HepG2 (cell line): ENCODE data around the gene SIT1. TPM values are rescaled to one million over a fixed set of nuclear protein-coding genes. Genes with fewer than 3 reads are reported as not detected.
A peak's percentile ranks its signal among the peaks of the same experiment; 100 is the strongest.

Source experiments
- ATAC-seq: fragments of 200-7000 bp; cut with Tn5 transposase; 3 replicates; pipeline ENCODE4 v1.9.1; 2020; ENCODE audit warnings: mild to moderate bottlenecking, moderate library complexity
- BruUV-seq: library from RNA; stranded (reverse); fragments of 400-500 nt; replicated peaks from 2 replicates; lab custom pipeline; 2021; lab: Mats Ljungman, UMichigan
- CTCF ChIA-PET: fragments of 300-600 bp; formaldehyde crosslinking; extraction: SDS; loops from one replicate; lab custom pipeline; 2021; ENCODE audit warnings: low total read pairs, inconsistent platforms, low intra/inter-chr PET ratio; lab: Yijun Ruan, JAX
- POLR2A ChIA-PET: fragments of 350-600 bp; sonication (Branson Sonifier 250); formaldehyde crosslinking; loops from one replicate; lab custom pipeline; 2020; ENCODE audit warnings: antibody characterized with exemption, inconsistent platforms; lab: Yijun Ruan, JAX
- DNase-seq: peaks from one replicate; pipeline ENCODE4 v3.0.0-alpha.2; 2015; ENCODE audit warnings: low spot score
- FAIRE-seq: peaks from 3 replicates; lab custom pipeline; 2011; peaks lifted over from hg19 to GRCh38; lab: Jason Lieb, UNC
- H2AFZ ChIP-seq: one replicate; pipeline ENCODE4 v1.6.1; 2011; ENCODE audit warnings: low read length, inconsistent platforms
- H3K27ac ChIP-seq: fragments of 300-600 bp; 3 replicates; pipeline ENCODE4 v1.8.0; 2011; ENCODE audit warnings: mixed run types, mild to moderate bottlenecking, mixed read lengths, low read length, inconsistent platforms; ENCODE audit not compliant: insufficient read depth; ENCODE audit errors: extremely low read length
- H3K27me3 ChIP-seq, 2 experiments: fragments of 200-600 bp in 1 of 2; 2 replicates in 1 of 2; 3 replicates in 1 of 2; pipeline versions ENCODE4 v1.6.0 to v1.8.0; 2011; ENCODE audit warnings: low read length in 2 of 2, mild to moderate bottlenecking in 2 of 2, moderate library complexity in 2 of 2, inconsistent platforms in 1 of 2; ENCODE audit not compliant: insufficient read depth in 2 of 2, control insufficient read depth in 1 of 2
- H3K36me3 ChIP-seq, 2 experiments: fragments of 200-600 bp in 1 of 2; replicated peaks in 1 of 2; 2 replicates in 1 of 2; 3 replicates in 1 of 2; pipeline versions ENCODE4 v1.5.1 to v1.8.0; 2011; ENCODE audit warnings: low read length in 2 of 2, inconsistent platforms in 1 of 2; ENCODE audit not compliant: insufficient read depth in 2 of 2, control insufficient read depth in 1 of 2
- H3K4me1 ChIP-seq: 2 replicates; pipeline ENCODE4 v1.5.1; 2012; ENCODE audit warnings: low read length, inconsistent platforms; ENCODE audit not compliant: insufficient read depth
- H3K4me2 ChIP-seq: 2 replicates; pipeline ENCODE4 v1.6.0; 2011; ENCODE audit warnings: low read depth, low read length, inconsistent platforms
- H3K4me3 ChIP-seq, 3 experiments: fragments of 200-600 bp in 1 of 3; sonication (generic), shearing (Covaris generic) in 1 of 3; replicated peaks in 1 of 3; 2 replicates each; pipeline ENCODE4 v1.5.1; 2011 to 2016; ENCODE audit warnings: low read length in 3 of 3, inconsistent platforms in 2 of 3, low read depth in 2 of 3, mild to moderate bottlenecking in 2 of 3, control low read depth in 1 of 3, mixed read lengths in 1 of 3; ENCODE audit not compliant: insufficient read depth in 1 of 3
- H3K79me2 ChIP-seq: one replicate; pipeline ENCODE4 v1.6.1; 2011; ENCODE audit warnings: low read length, inconsistent platforms; ENCODE audit not compliant: insufficient read depth
- H3K9ac ChIP-seq: 2 replicates; pipeline ENCODE4 v1.6.0; 2011; ENCODE audit warnings: mild to moderate bottlenecking, low read depth, low read length, inconsistent platforms; ENCODE audit not compliant: insufficient read depth
- H3K9me3 ChIP-seq: 2 replicates; pipeline ENCODE4 v1.5.1; 2012; ENCODE audit warnings: mild to moderate bottlenecking, low read length
- H4K20me1 ChIP-seq: 2 replicates; pipeline ENCODE4 v1.6.0; 2011; ENCODE audit warnings: inconsistent platforms, mild to moderate bottlenecking, low read length, moderate library complexity; ENCODE audit not compliant: insufficient read depth
- CCAR2 ChIP-seq: fragments of 200-400 bp; formaldehyde crosslinking; optimal IDR thresholded peaks from 2 replicates; pipeline ENCODE3; 2018; ENCODE audit warnings: low read depth, mild to moderate bottlenecking, low read length, moderate library complexity
- PAF1 ChIP-seq: IDR thresholded peaks from 2 replicates; pipeline ENCODE4 v1.6.1; 2016; ENCODE audit warnings: missing genetic modification reagents, missing compliant biosample characterization
- ZC3H13 ChIP-seq: sonication (generic); formaldehyde crosslinking; IDR thresholded peaks from 2 replicates; pipeline ENCODE4 v1.8.1; 2023; ENCODE audit warnings: mild to moderate bottlenecking, missing genetic modification reagents, moderate library complexity
- ZFP36L2 ChIP-seq: sonication (generic); formaldehyde crosslinking; IDR thresholded peaks from 2 replicates; pipeline ENCODE4 v1.4.0; 2020; ENCODE audit warnings: missing genetic modification reagents
- ZNF225 ChIP-seq: sonication (generic); formaldehyde crosslinking; IDR thresholded peaks from 2 replicates; pipeline ENCODE4 v1.4.0; 2020; ENCODE audit warnings: mild to moderate bottlenecking, missing genetic modification reagents
- ZNF552 ChIP-seq: sonication (generic); formaldehyde crosslinking; IDR thresholded peaks from 2 replicates; pipeline ENCODE4 v1.9.0; 2022; ENCODE audit warnings: missing genetic modification reagents, mild to moderate bottlenecking, borderline replicate concordance
- ZNF747 ChIP-seq: sonication (generic); formaldehyde crosslinking; IDR thresholded peaks from 2 replicates; pipeline ENCODE4 v1.8.1; 2023; ENCODE audit warnings: missing genetic modification reagents, mild to moderate bottlenecking, borderline replicate concordance
- WGBS: methylation state at CpG from one replicate; pipeline ENCODE4 v1.1.6; 2017; ENCODE audit warnings: low lambda C conversion rate; 5-methylcytosine and 5-hydroxymethylcytosine counted together
- in situ Hi-C: cut with HindIII; loops from 2 replicates; pipeline ENCODE4 v1.10.0; 2017; ENCODE audit warnings: low pct_unique_long_range_greater_than_20kb; ENCODE audit not compliant: extremely low pct_ligation_motif_present
- intact Hi-C: fragments of 100-400 bp; cut with micrococcal nuclease; formaldehyde crosslinking; loops from one replicate; pipeline ENCODE4 v1.10.0; 2022; ENCODE audit not compliant: unreplicated experiment
- polyA plus RNA-seq, 8 experiments: library from polyadenylated mRNA; depleted of rRNA in 3 of 8; stranded (reverse) in 7 of 8; unstranded in 1 of 8; fragments of >200 nt; fragmentation: Illumina TruSeq in 4 of 8; extraction: Trizol in 4 of 8; gene quantifications; 2 replicates each; pipeline versions ENCODE4 v1.2.1 to v1.2.3, GENCODE V29; 2011 to 2016; ENCODE audit warnings: low read depth in 4 of 8, missing spikeins in 1 of 8, mixed read lengths in 1 of 8; ENCODE audit not compliant: insufficient read depth in 1 of 8
- total RNA-seq, 5 experiments: library from RNA; depleted of rRNA; stranded (reverse); fragments of >200 nt; fragmentation: Illumina TruSeq; extraction: Trizol; gene quantifications; 2 replicates each; pipeline ENCODE4 v1.2.3, GENCODE V29; 2016; ENCODE audit warnings: low read depth in 1 of 5
- TF ChIP-seq, protein P1 (sequence below): sonication (generic); formaldehyde crosslinking; IDR thresholded peaks from 2 replicates; pipeline ENCODE4 v1.5.0; 2020; ENCODE audit warnings: mild to moderate bottlenecking, missing genetic modification reagents, moderate library complexity
- TF ChIP-seq, protein P2 (sequence below): sonication (generic); formaldehyde crosslinking; IDR thresholded peaks from 2 replicates; pipeline ENCODE4 v1.4.0; 2020; ENCODE audit warnings: missing genetic modification reagents, borderline replicate concordance
- TF ChIP-seq, protein P3 (sequence below): sonication (generic); formaldehyde crosslinking; IDR thresholded peaks from 2 replicates; pipeline ENCODE4 v1.8.0; 2022; ENCODE audit warnings: mild to moderate bottlenecking, missing genetic modification reagents; ENCODE audit not compliant: insufficient replicate concordance
- TF ChIP-seq, protein P4 (sequence below): IDR thresholded peaks from 2 replicates; pipeline ENCODE4 v1.6.1; 2016; ENCODE audit warnings: low read depth, missing genetic modification reagents, missing compliant biosample characterization

SIT1 gene
- total and polyA plus RNA-seq, 2 of the 13 experiments (the other 11 are each of a cell fraction or from before 2014, with no cell fraction given), result 0.09 to 6.7 TPM

DNA sequence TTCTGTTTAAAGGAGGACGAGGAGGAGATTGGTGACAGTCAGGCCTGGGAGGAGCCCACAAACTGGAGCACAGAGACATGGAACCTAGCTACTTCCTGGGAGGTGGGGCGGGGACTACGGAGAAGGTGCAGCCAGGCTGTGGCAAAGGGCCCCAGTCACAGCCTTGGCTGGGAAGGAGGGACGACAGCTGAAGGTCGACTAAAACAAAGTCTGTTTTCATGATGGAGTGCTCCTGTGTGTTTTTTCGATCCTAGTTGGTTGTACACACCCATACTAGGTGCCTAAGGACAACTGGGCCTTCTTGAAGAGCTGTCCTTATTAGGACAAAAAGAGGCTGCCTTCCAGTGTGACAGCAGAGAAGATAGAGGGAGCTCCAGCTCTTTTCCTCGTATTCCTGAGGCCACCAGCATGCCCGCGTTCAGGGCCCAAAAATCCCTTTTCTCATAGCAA is 10.3 kb upstream of the SIT1 start (continued):
- TF ChIP-seq, protein P1, sequence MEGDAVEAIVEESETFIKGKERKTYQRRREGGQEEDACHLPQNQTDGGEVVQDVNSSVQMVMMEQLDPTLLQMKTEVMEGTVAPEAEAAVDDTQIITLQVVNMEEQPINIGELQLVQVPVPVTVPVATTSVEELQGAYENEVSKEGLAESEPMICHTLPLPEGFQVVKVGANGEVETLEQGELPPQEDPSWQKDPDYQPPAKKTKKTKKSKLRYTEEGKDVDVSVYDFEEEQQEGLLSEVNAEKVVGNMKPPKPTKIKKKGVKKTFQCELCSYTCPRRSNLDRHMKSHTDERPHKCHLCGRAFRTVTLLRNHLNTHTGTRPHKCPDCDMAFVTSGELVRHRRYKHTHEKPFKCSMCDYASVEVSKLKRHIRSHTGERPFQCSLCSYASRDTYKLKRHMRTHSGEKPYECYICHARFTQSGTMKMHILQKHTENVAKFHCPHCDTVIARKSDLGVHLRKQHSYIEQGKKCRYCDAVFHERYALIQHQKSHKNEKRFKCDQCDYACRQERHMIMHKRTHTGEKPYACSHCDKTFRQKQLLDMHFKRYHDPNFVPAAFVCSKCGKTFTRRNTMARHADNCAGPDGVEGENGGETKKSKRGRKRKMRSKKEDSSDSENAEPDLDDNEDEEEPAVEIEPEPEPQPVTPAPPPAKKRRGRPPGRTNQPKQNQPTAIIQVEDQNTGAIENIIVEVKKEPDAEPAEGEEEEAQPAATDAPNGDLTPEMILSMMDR (CRISPR knock-in tag), result peak; percentile 61
- TF ChIP-seq ZC3H13 (CRISPR knock-in tag), result 0 out of 2 replicates have a peak, but pooled peaks have one; percentile 39

DNA sequence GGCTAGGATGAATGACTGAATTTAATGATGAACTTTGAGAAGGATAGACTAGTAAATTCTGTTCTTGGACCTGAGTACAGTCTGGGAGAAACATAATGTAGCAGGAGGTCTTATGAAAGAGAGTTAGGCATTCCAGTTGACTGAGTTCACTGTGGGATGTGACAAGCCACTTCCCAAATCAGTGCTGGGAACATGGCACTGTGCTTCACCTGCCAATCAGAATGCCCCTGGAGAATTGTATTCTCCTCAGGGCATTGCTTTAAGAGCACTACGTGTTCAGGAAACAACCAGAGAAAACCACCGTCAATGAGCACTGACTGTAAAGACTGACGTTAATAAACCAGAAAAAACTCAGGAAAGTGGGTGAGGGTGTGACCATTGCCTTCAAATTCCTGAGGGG is 8.6 kb upstream of the SIT1 start:
- 92% methylated on average over 3 of the region's 3 CpGs for WGBS
- no TSS peak for BruUV-seq
- H4K20me1 ChIP-seq, result no peaks in the 10 kb centered on the region
- peak overlapping the region; percentile 98; the same call in 1 of the 2 replicates for H3K9ac ChIP-seq
- no peaks in the 10 kb centered on the region for H3K9me3 ChIP-seq
- no peaks in the 10 kb centered on the region; a peak in 2 of 5 replicates for H3K27me3 ChIP-seq
- ChIA-PET POLR2A (interaction anchor here (1.1 to 6.3 kb wide), 8 partner anchors 10 to 155 kb away, joined by 3 to 68 read pairs (median 30); partner anchors contain the start of genes CREB3, HINT2, TLN1 and TPM2), CTCF (interaction anchor here (1.7 kb wide), 1 partner anchor 37 kb away, joined by 9 read pairs; no protein-coding TSS in a partner anchor)
- peaks cover 11% of the 10 kb centered on the region for H3K79me2 ChIP-seq
- H3K4me2 ChIP-seq, result peak overlapping the region; percentile 82
- peaks cover 8 to 10% of the 10 kb centered on the region in 2 experiments; a peak in 3 of 5 replicates for H3K36me3 ChIP-seq
- FAIRE-seq (no peak), ATAC-seq (no peak), DNase-seq (no peak)
- peaks cover 72% of the 10 kb centered on the region for H3K4me1 ChIP-seq
- H3K27ac ChIP-seq, result peak overlapping the region; percentile 100
- H3K4me3 ChIP-seq, result peak overlapping the region; percentile 66 to 89 (median 85); a peak in 5 of 6 replicates
- no peak overlapping the region for H2AFZ ChIP-seq
- in situ Hi-C loops (loop anchor here (10.0 kb wide), 1 partner anchor 545 kb away; the partner anchor contains the start of gene ATOSB), intact Hi-C loops (no loop called here)
- TF ChIP-seq, protein P2, sequence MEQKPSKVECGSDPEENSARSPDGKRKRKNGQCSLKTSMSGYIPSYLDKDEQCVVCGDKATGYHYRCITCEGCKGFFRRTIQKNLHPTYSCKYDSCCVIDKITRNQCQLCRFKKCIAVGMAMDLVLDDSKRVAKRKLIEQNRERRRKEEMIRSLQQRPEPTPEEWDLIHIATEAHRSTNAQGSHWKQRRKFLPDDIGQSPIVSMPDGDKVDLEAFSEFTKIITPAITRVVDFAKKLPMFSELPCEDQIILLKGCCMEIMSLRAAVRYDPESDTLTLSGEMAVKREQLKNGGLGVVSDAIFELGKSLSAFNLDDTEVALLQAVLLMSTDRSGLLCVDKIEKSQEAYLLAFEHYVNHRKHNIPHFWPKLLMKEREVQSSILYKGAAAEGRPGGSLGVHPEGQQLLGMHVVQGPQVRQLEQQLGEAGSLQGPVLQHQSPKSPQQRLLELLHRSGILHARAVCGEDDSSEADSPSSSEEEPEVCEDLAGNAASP (CRISPR knock-in tag), result no peak
- no peak for TF ChIP-seq PAF1 (CRISPR knock-in tag)
- no peak for TF ChIP-seq ZNF225 (CRISPR knock-in tag)
- TF ChIP-seq, protein P3, sequence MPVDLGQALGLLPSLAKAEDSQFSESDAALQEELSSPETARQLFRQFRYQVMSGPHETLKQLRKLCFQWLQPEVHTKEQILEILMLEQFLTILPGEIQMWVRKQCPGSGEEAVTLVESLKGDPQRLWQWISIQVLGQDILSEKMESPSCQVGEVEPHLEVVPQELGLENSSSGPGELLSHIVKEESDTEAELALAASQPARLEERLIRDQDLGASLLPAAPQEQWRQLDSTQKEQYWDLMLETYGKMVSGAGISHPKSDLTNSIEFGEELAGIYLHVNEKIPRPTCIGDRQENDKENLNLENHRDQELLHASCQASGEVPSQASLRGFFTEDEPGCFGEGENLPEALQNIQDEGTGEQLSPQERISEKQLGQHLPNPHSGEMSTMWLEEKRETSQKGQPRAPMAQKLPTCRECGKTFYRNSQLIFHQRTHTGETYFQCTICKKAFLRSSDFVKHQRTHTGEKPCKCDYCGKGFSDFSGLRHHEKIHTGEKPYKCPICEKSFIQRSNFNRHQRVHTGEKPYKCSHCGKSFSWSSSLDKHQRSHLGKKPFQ (CRISPR knock-in tag), result no peak
- TF ChIP-seq ZFP36L2 (CRISPR knock-in tag), result no peak
- no peak for TF ChIP-seq CCAR2
- TF ChIP-seq ZNF552, result no peak
- TF ChIP-seq, protein P4, sequence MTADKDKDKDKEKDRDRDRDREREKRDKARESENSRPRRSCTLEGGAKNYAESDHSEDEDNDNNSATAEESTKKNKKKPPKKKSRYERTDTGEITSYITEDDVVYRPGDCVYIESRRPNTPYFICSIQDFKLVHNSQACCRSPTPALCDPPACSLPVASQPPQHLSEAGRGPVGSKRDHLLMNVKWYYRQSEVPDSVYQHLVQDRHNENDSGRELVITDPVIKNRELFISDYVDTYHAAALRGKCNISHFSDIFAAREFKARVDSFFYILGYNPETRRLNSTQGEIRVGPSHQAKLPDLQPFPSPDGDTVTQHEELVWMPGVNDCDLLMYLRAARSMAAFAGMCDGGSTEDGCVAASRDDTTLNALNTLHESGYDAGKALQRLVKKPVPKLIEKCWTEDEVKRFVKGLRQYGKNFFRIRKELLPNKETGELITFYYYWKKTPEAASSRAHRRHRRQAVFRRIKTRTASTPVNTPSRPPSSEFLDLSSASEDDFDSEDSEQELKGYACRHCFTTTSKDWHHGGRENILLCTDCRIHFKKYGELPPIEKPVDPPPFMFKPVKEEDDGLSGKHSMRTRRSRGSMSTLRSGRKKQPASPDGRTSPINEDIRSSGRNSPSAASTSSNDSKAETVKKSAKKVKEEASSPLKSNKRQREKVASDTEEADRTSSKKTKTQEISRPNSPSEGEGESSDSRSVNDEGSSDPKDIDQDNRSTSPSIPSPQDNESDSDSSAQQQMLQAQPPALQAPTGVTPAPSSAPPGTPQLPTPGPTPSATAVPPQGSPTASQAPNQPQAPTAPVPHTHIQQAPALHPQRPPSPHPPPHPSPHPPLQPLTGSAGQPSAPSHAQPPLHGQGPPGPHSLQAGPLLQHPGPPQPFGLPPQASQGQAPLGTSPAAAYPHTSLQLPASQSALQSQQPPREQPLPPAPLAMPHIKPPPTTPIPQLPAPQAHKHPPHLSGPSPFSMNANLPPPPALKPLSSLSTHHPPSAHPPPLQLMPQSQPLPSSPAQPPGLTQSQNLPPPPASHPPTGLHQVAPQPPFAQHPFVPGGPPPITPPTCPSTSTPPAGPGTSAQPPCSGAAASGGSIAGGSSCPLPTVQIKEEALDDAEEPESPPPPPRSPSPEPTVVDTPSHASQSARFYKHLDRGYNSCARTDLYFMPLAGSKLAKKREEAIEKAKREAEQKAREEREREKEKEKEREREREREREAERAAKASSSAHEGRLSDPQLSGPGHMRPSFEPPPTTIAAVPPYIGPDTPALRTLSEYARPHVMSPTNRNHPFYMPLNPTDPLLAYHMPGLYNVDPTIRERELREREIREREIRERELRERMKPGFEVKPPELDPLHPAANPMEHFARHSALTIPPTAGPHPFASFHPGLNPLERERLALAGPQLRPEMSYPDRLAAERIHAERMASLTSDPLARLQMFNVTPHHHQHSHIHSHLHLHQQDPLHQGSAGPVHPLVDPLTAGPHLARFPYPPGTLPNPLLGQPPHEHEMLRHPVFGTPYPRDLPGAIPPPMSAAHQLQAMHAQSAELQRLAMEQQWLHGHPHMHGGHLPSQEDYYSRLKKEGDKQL (CRISPR knock-in tag), result no peak
- TF ChIP-seq ZNF747 (CRISPR knock-in tag), result no peak
